Measurements from ENCODE around the gene SYT4.

DNA sequence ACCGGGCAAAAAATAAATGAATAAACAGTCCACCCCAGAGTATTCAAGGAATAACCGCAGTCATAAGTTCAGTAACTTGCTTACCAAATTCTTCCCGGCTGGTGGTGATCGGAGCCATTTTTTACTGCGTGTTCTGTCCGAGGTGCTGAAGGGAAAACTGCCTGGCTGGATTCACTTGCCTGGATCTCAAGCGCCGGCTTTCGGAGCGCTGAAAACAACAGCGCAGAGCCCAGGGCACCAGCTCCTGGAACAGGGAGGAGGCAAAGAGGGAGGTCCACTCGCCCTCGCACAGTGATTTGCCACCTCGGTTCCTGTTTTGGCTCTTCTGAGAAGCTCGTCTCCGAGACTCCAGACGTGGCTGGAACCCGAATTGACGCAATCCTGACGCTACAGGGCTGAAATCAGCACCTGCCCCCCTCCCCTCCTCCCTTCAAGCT lies at the start of gene SYT4:
- TF ChIP-seq, protein P1, sequence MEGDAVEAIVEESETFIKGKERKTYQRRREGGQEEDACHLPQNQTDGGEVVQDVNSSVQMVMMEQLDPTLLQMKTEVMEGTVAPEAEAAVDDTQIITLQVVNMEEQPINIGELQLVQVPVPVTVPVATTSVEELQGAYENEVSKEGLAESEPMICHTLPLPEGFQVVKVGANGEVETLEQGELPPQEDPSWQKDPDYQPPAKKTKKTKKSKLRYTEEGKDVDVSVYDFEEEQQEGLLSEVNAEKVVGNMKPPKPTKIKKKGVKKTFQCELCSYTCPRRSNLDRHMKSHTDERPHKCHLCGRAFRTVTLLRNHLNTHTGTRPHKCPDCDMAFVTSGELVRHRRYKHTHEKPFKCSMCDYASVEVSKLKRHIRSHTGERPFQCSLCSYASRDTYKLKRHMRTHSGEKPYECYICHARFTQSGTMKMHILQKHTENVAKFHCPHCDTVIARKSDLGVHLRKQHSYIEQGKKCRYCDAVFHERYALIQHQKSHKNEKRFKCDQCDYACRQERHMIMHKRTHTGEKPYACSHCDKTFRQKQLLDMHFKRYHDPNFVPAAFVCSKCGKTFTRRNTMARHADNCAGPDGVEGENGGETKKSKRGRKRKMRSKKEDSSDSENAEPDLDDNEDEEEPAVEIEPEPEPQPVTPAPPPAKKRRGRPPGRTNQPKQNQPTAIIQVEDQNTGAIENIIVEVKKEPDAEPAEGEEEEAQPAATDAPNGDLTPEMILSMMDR (IDR thresholded peaks at IDR 0.05; ENCODE audit: low read depth, low read length, poor library complexity, severe bottlenecking), result no peak
- no peak for TF ChIP-seq EZH2phosphoT487 (IDR thresholded peaks at IDR 0.05; ENCODE audit: borderline replicate concordance, low read length)
